ENCODE results near the gene KLHL29. TPM values are rescaled to one million over a fixed set of nuclear protein-coding genes. Genes with fewer than 3 reads are reported as not detected.

The KLHL29 gene
- total RNA-seq, 1 experiment from 2014 or later: 7.7 TPM

GRCh38 chr2:23489471-23490322 is 104.7 kb downstream of the KLHL29 start:
- ATAC-seq (no peak), DNase-seq (ENCODE audit: low read depth, low spot score) (no peak)
- intact Hi-C loops (cut with micrococcal nuclease; ENCODE audit: unreplicated experiment) (no loop called here), in situ Hi-C loops (cut with HindIII; ENCODE audit: low pct_unique_long_range_greater_than_20kb, low sequenced_read_pairs) (no loop called here)
- TF ChIP-seq CTCF (IDR thresholded peaks at IDR 0.05): no peak
- TF ChIP-seq TCF7L2 (IDR thresholded peaks at IDR 0.05; ENCODE audit: low read depth, low read length): no peak
- no peak for TF ChIP-seq POLR2AphosphoS5 (IDR thresholded peaks at IDR 0.05; ENCODE audit: low read depth, low read length)
- TF ChIP-seq SIN3A (IDR thresholded peaks at IDR 0.05; ENCODE audit: borderline replicate concordance, insufficient read depth, low read depth, low read length): no peak
- no peak for TF ChIP-seq REST (IDR thresholded peaks at IDR 0.05; ENCODE audit: insufficient read depth in 1 of 2, low read depth in 2 of 2, low read length in 1 of 2)
- no peaks in the 10 kb centered on the region for H3K36me3 ChIP-seq (ENCODE audit: control insufficient read depth, insufficient read depth, low read length)
- ChIA-PET CTCF (interaction anchor here (0.5 kb wide), 1 partner anchor 1663 kb away, joined by 4 read pairs; no protein-coding TSS in a partner anchor), POLR2A (no interaction called here)
- H3K4me1 ChIP-seq (ENCODE audit: control insufficient read depth, insufficient read depth, low read length): no peaks in the 10 kb centered on the region
- H3K27ac ChIP-seq (ENCODE audit: low read length): no peak overlapping the region
- H3K4me3 ChIP-seq (ENCODE audit: low read depth in 2 of 2, low read length in 2 of 2): no peak overlapping the region
- no peaks in the 10 kb centered on the region for H3K27me3 ChIP-seq (ENCODE audit: control insufficient read depth, insufficient read depth, low read length)
- BruUV-seq (replicated peaks): no TSS peak
- H3K9me3 ChIP-seq (ENCODE audit: control insufficient read depth, insufficient read depth, low read depth, low read length): no peaks in the 10 kb centered on the region

- intact Hi-C loops (cut with micrococcal nuclease; ENCODE audit: unreplicated experiment): no loop called here
- POLR2A ChIA-PET: no interaction called here
- no peak overlapping the region for H3K4me3 ChIP-seq (ENCODE audit: low read depth in 2 of 2, low read length in 2 of 2)
- no peak overlapping the region for H3K27ac ChIP-seq (ENCODE audit: low read length)
- no peak for TF ChIP-seq TCF7L2 (IDR thresholded peaks at IDR 0.05; ENCODE audit: low read depth, low read length)
- no peak for TF ChIP-seq REST (IDR thresholded peaks at IDR 0.05; ENCODE audit: insufficient read depth in 1 of 2, low read depth in 2 of 2, low read length in 1 of 2)
- no peak for TF ChIP-seq CTCF (IDR thresholded peaks at IDR 0.05)
- no peak for TF ChIP-seq SIN3A (IDR thresholded peaks at IDR 0.05; ENCODE audit: borderline replicate concordance, insufficient read depth, low read depth, low read length)
- TF ChIP-seq POLR2AphosphoS5 (IDR thresholded peaks at IDR 0.05; ENCODE audit: low read depth, low read length): no peak
- H3K4me1 ChIP-seq (ENCODE audit: control insufficient read depth, insufficient read depth, low read length): no peaks in the 10 kb centered on the region
- H3K9me3 ChIP-seq (ENCODE audit: control insufficient read depth, insufficient read depth, low read depth, low read length): no peaks in the 10 kb centered on the region
- BruUV-seq (replicated peaks): no TSS peak
- in situ Hi-C loops (cut with HindIII; ENCODE audit: low pct_unique_long_range_greater_than_20kb, low sequenced_read_pairs): no loop called here
- H3K27me3 ChIP-seq (ENCODE audit: control insufficient read depth, insufficient read depth, low read length): no peaks in the 10 kb centered on the region
- DNase-seq (ENCODE audit: low read depth, low spot score) (no peak), ATAC-seq (no peak)
- CTCF ChIA-PET: no interaction called here
- H3K36me3 ChIP-seq (ENCODE audit: control insufficient read depth, insufficient read depth, low read length): no peaks in the 10 kb centered on the region
Observed at GRCh38 chr2:23491591-23492336, 106.8 kb downstream of the KLHL29 start.

Data from Panc1 (cell line).